Measurements from ENCODE around the gene ZNF484.
"Not testable (repeated sequence)": the region's sequence is repeated elsewhere in the genome, so short reads cannot be mapped to it uniquely, and the experiment has no call there.

The ZNF484 gene

DNA sequence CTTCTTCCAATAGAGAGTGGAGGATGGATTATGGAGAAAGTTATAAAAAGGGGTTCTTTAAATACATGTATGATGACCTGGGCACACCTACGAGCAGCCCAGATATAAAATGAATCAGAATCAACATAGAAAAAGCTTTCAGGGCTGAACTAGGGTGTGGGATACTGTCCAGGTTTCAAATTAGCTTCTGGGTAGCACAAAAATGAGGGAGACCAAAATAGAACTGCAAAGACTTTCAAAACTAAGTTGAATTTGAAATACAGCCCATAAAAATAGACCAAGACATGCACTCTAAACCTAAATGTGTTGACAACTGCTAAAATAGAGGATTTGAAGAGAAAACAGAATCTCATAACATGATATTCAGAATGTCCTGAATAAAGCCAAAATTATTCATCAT, 17.0 kb downstream of the ZNF484 start:
- DNase-seq (ENCODE audit: low read depth in 2 of 2): no peak

DNA sequence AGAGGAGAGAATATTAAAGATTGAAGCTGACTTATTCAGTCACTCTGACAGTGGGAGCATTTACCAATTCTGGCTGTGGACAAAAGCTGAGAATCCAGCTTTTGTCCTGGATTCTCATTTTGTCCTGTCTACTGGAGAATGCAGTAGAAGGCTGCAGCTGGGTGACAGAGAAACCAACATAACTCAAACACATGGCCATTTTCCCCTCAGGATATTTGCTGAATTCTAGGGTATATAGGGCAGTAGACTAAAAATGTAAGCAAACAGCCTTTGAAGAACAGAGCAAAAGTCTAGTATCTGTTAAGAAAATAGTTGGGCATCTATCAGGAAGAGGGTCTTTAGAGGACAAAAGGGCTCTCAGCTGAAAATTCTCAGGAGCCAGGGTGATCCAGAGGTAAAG, 20.6 kb downstream of the ZNF484 start:
- no peak for DNase-seq (ENCODE audit: low read depth in 2 of 2)

DNA sequence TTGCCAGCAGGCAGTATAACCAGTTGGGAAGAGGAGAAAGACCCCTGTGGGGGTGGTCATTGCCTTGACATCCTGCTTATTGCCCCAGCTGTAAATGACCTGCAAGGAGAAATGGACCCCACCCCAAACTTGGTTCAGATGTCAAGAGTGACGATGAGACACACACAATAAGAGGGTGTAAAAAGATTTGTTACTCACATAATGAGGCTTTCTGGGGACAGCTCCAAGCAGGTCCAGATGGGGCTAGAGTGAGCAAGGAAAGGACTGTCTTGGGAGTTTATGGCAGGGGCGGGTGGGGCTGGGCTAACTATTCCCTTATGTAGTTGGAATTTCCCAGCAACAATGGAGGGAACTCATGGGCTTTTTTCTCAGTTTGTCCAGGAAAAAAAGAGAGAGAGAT, 24.1 kb downstream of the ZNF484 start:
- DNase-seq (ENCODE audit: low read depth in 2 of 2): no peak

DNA sequence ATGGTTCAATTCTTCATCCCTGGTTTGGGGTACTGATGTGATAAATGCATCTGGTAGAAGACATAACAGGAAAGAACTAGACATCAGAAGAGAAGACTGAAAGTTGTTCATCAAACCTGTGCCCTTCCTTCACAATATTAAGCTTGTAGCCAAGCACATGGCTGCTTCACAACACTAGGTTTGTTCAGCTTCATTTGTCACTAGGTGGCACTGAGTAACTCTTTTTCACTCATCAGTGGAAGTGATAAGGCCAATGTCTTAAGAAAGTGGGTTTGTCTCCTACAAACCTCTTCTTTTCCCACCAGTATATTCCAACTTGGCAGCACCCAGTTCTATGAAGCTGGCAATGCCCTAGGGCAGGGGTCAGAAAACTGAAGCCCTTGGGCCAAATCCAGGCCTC, 26.9 kb downstream of the ZNF484 start:
- no peak for DNase-seq (ENCODE audit: low read depth in 2 of 2)

DNA sequence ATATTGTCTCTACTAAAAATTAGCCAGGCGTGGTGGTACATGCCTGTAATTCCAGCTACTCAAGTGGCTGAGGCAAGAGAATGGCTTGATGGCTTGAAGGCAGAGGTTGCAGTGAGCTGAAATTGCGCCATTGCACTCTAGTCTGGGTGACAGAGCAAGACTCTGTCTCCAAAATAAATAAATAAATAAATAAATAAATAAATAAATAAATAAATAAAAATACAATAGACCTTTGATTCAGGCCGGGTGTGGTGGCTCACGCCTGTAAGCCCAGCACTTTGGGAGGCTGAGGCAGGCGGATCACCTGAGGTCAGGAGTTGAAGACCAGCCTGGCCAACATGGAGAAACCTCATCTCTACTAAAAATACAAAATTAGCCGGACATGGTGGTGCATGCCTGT, 29.1 kb downstream of the ZNF484 start:
- DNase-seq (ENCODE audit: low read depth in 2 of 2): not testable (repeated sequence)

DNA sequence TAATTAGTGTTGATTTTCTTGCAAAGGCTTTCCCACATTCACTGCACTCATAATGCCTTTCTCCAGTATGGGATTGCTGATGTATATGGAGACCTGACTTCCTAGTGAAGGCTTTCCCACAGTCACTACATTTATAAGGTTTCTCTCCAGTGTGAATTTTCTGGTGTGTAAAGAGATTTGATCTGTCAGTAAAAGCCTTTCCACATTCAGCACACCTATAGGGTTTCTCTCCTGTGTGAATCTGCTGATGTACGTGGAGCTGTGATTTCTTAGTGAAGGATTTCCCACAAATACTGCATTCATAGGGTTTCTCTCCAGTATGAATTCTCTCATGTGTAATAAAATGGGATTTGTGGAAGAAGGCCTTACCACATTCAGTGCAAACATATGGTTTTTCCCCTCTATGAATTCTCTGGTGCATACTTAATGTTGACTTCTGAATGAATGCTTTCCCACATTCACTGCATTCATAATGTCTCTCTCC, 31.1 kb downstream of the ZNF484 start:
- DNase-seq (ENCODE audit: low read depth in 2 of 2): no peak

DNA sequence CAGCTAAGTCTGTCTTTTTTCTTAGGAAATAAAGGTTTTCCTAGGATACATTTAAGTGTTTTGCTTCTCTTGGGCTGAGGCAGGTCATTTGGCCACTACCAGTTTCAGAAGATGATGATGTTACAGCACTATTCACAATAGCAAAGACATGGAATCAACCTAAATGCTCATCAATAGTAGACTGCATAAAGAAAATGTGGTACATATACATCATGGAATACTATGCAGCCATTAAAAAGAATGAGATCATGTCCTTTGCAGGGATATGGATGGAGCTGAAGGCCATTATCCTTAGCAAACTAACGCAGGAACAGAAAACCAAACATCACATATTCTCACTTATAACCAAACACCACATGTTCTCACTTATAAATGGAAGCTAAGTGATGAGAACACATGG, 39.4 kb downstream of the ZNF484 start:
- DNase-seq (ENCODE audit: low read depth in 2 of 2): not testable (repeated sequence)

DNA sequence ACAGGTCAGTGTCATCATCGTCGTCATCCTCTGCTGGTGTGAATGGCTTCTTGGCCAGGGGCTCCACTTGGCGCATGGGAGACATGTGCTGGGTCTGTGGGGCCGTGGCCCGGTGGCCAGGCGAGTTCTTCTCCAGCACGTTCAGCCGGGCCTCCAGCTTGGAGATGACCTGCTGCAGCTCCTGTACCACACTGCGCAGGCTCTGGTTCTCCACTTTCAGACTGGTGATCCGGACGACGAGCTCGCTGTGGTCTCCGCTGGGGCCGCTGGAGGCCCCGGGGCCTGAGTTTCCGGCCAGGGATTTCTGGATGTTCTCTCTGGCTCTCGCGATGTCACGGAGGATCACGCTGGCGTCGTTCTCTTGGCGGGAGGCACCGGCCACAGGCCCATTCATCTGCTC, 40.6 kb downstream of the ZNF484 start:
- no peak for DNase-seq (ENCODE audit: low read depth in 2 of 2)

DNA sequence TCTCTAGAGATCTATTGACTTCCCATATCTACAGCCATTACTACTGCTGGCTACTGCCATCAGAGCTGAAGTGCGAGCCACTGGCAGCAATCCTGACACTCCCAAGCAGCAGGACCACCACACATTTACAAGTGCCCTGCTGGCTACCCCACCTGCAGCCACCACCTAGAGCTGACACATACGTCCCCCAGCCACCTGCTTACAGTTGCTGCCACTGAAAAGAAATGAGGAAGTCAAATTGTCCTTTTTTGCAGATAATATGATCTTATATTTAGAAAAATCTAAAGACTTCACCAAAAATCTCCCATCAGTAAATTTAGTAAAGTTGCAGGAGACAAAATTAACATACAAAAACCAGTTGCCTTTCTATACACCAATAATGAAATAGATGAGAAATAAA, 48.4 kb downstream of the ZNF484 start:
- DNase-seq (ENCODE audit: low read depth in 2 of 2): no peak

DNA sequence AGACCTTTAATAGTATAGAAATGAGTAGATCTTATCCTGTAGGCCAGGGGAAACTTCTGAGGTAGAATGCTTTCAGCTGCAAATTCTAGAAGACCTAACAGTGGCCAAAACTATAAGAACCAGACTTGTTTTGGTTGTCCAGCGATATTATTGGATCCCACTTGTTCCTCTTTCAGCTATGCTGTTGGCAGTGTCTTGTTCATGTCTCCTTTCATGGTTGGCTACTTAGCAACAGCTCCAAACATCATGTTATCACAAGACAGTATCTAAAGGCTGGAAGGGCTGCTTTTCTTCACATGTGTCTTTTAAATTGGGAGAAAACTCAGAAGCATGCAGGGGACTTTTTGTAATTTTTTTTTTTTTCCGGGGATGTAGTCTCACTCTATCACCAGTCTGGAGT, 52.8 kb downstream of the ZNF484 start:
- not testable (repeated sequence) for DNase-seq (ENCODE audit: low read depth in 2 of 2)

DNA sequence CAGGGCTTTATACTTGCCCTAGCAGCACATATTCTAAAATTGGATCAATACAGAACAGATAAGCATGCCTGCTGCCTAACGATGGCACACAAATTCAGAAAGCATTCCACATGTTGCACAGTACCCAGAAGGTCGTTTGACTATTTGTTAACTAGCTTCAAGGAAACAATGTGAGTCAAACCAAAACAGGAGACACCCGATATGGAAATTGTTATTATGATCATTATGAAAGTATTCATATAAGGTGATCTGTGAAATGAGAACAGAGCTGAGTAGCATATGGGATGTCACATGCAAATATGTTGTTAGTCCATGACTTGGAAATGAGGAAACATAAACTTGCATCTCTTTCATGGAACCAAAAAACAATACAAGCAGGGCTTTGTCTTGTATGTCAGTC, 56.9 kb downstream of the ZNF484 start:
- DNase-seq (ENCODE audit: low read depth in 2 of 2): no peak

DNA sequence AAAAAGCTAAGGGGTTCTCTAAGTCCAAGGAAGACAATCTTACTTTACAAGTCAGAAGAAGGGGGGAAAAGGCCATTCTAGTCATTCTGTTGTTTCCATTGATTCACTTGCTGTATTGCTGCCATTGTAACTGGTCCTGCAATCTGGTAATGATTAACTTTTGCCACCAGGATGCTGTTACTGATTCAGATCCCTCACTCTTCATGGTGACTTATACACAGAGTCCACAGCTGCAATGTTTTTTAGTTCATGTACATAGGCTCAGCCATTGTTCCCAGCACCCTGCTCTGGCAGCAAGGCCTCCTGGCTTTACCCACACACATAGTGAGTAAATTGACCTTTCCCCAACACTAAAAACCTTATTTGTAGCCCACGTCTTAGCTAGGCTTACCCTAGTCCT, 57.9 kb downstream of the ZNF484 start:
- not testable (repeated sequence) for DNase-seq (ENCODE audit: low read depth in 2 of 2)

DNA sequence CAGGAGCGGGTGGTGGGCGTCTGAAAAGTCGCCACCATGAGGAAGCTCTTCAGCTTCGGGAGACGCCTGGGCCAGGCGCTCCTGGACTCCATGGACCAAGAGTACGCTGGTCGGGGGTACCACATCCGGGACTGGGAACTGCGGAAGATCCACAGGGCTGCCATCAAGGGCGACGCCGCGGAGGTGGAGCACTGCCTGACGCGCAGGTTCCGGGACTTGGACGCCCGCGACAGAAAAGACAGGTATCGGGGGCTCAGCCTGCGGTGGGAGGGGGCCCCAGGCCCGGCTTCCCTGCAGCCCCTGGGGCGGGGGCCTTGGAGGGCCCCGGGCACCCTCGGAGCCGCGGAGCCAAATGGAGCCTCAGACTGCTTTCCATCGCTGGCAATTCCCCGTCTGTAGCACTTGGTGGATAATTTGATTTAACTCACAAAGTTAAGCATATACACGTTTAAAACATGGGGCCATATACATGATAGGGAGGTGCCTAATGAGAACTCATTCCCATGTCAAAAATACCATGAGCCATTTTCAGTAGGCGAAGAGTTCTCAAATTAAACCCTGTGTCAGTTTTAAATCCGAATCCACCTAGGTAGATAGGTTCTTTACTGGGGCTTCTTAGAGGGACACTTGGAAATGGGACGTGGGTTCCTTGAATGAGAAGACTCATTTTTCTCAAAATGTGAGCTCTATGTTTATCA, 68.1 kb downstream of the ZNF484 start:
- not testable (repeated sequence) for DNase-seq (ENCODE audit: low read depth in 2 of 2)

DNA sequence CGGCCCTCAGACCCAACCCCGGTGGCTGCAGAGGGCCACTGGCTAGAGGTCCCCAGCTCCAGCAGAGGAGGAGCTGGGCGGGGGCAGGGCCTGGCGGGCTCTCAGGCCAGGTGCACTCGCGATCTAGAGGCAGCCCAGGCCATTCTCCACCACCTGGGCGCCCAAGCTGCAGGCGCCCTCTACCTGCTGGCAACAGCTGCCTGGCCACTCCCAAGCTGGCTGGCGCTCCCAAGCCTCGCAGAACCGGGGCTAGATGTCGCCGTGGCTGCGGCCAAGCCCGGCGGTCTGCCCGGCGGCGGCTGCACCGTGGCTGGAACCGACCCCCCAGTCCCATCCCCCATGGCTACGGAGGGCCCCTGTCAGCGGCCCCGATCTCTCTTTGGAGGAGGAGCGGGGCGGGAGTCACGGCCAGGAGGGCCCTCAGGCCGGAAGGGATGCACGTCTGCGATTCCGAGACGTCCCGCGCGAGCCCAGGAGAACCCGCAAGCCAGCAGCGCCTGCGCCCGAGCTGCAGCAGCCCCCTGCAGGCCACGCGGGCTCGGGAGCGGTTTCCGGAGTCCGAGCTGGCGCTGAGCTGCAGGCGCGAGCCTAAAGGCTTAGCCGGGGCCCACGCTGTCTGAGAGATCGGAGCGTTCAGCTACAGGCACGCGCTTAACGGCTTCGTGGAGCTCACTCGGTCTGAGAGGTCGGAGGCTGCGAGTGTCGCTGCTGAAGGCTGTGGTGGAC, 68.9 kb downstream of the ZNF484 start:
- peak in 1 of 2 experiments; percentile 49 for DNase-seq (ENCODE audit: low read depth in 2 of 2)

DNA sequence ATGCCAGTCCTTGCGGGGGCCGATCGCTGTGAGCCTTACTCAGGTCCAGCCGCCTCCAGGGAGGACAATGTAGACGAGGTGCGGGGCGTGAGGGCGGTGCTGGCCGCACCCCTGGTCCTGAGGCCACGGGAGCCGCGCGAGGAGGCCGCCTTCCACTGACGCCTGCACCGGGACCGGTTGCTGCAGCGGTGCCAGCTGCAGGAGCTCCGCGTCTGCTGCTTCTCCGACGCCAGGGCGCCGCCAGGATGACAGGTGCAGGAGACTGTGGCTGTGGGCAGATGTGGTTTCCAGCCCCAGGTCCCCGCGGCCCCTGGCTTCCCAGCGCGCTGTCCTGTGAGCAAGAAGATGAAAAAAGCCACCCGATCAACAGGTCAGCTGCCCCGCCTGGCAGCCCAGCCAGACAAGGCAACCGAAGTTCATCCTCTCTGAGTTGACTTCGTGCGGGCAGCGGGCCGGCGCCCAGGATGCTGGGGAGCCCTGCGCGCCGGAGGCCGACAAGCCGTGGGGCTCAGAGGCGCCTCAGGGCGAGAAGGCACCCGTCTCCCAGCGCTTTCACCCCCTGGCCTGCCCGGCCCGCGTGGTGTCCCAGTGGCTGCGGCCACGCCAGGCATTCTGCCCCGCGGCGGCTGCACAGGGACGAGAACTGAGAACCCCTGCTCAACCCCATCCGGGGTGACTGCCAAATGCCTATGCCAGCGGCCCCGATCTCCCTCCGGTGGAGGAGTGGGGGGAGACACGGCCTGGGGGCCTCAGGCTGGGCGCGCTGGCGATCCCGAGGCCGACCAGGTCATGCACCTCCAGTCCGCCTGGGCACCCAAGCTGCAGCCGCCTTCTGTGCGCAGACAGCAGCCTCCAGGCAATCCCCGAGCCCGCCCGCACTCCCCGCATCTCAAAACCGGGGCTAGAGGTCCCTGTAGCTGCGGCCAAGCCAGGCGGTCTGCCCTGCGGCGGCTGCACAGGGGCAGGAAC, 69.8 kb downstream of the ZNF484 start:
- peak in 1 of 2 experiments; percentile 13 for DNase-seq (ENCODE audit: low read depth in 2 of 2)

DNA sequence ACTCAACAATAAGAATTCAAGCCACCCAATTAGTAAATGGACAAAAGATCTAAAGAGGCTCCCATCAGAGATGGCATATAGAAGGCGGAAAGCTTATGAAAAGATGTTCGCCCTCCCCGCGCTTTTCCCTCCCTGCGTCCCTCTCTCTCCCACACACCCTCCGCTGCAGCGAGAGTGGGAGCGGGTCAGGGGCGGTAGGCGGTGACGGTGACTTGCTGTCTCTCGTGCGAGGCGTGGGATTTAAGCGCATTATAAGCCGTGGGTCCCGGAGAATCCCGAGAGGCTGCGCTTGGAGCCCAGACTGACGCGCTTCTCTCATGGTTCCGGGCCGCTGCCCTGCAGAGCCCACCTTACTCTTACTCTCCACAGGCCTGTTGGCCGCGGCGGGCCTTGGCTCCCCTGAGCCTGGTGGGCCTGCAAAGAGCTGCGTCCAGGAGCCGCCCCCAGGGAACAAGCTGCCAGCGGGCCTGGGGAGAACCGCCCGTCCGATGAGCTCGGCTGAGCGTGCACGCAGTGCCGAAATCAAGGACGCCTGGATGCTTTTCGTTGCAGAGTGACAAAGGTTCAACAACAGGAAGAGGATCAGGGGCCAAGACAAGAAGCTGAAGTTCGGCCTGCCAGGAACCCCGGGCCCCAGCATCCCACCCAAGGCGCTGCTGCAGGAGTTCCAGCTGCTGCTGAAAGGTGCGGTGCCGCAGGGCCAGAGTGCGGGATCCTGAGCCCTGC, 70.6 kb downstream of the ZNF484 start:
- no peak for DNase-seq (ENCODE audit: low read depth in 2 of 2)

DNA sequence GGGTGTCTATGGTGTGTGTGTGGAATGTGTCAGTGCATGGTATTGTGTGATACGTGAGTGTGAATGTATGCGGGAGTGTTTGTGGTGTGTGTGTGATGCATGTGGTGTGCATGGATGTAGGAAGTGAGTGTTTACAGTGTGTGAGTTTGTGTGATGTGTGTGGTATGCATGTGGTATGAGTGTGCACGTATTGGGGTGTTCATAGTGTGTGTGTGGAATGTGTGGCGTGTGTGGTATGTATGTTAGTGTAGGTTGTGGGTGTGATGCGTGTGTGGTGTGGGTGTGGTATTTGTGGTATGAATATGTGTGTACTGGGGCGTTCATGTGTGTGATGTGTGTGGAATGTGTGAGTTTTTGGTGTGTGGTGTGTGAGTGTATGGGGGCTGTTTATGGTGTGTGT, 73.1 kb downstream of the ZNF484 start:
- no peak for DNase-seq (ENCODE audit: low read depth in 2 of 2)

DNA sequence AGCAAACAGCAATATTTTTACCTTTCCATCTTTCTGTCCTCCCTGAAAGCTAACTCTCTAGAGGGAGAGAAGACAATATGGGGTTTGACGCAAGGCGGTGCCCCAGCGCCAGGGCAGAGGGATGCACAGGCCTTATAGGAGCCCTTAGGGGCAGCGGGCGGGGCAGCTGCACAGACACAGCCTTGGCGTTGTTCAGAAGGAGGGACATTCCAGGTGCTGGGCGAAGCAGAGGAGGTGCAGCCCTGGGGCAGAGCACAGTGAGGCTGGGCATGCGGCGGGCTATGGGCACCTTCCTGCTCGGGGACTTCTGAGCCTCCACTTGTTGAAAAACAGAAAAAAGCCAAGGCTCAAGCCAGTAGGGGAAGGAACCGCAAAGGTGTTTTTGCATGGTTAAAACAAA, 79.5 kb downstream of the ZNF484 start:
- no peak for DNase-seq (ENCODE audit: low read depth in 2 of 2)

DNA sequence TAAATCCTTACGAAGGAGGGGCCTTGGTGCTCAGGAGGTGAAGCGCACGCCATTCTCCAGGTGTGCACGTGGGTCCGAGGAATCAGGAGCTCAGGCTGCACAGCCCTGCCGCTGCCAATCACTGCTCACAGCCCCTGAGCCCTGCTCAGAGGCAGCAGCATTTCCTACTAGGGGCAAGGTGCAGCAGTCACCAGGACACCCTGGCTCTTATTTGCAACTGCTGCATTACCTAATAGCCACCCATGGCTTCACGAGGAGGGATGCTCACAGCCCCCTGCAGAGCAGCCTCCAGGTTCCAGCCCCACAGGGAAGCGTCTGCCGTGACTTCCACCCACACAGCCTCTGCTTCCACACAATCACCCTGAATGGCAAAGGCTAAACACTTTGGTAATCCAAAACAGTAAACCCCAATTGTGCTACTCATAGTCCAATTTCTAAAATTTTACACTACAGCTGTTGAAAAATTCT, 81.5 kb downstream of the ZNF484 start:
- not testable (repeated sequence) for DNase-seq (ENCODE audit: low read depth in 2 of 2)

DNA sequence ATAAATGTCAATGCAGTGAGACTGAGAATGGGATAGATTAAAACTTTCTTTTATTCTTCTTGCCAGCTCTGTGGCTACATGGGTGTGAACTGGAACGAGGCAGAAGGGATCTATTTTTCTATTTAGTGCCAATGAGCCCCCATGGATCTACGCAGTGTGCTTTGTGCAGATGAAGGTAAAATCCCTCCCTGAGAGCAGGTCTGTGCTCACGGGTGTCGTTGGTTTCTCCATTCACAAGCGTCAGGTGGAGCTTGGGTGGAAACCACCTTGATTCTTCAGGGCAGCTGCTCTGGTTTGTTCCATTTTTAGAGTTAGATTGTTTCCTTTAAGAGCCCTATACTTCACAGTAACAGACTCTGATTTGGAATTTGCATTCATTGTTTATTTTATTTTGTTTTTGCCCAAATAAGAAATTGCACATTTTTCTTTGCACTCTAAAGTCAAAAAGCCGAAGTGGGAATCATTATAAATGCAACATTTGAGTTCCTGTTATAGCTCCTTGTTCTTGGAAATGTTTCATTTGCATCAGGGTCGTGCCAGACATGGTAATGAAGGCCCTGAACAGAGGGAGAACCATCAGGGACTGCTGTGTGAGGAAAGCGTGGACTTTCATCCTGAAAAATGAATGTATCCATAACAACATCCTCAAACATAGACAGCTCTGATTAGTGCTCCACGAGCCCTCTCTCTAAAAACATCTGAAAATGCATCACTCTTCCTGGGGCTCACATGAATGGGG, 82.1 kb downstream of the ZNF484 start:
- DNase-seq (ENCODE audit: low read depth in 2 of 2): no peak
